HS-5 (cell line): ENCODE measurements around the gene AICDA.
"Not testable (repeated sequence)": the region's sequence is repeated elsewhere in the genome, so short reads cannot be mapped to it uniquely, and the experiment has no call there.

Experiments used
- DNase-seq: peaks from one replicate; pipeline ENCODE4 v3.0.0-alpha.2; 2012; ENCODE audit warnings: low read depth

Gene AICDA

GRCh38 chr12:8612629-8613028, at the start of gene AICDA:
Gene AICDA, minus strand, starts transcription at chr12:8612859. Its CDS starts 92 bp downstream, at chr12:8612767.
- DNase-seq = no peak

DNA sequence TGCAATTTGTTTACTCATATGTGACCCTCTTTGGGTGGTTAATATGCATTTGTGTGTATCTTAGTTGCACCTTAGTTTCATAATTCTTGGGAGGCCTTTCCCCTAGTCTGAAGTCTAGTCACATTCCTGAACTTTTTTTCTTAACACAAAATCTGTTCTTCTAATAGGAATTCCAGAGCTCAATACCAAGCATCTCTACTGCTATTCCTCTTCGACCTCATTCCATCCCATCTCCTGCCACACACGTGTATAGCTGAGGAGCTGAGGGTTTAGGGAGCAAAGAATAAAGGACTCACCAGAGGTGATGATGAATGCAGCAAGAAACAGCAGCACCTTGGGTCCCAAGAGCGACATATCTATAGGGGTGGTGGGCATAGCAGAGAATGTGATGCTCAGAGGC, 49.1 kb upstream of the AICDA start:
- no peak for DNase-seq

DNA sequence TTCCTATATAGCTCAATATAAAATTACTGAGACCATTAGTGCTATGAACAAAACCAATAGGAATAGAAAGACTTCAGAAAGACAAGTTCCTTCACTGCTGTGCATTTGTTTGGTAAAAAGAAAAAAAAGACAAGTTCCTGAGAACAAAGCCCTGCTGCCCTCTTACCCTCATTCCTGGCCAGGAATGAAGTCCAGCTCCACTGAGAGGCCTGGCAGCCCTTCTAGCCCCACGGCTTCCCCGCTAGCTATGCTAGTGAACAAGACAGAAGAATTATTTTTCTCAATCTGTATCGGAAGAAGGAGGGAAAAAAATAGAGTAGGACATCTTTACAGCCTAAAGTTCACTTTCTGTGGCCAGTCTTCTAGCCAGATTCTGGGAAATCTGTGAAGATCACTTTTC, 48.4 kb upstream of the AICDA start:
- DNase-seq = no peak

- peak; percentile 86 for DNase-seq
Measured at GRCh38 chr12:8658346-8658745, 45.7 kb upstream of the AICDA start.

- DNase-seq = no peak
Measured at GRCh38 chr12:8655421-8655820, 42.8 kb upstream of the AICDA start.

DNA sequence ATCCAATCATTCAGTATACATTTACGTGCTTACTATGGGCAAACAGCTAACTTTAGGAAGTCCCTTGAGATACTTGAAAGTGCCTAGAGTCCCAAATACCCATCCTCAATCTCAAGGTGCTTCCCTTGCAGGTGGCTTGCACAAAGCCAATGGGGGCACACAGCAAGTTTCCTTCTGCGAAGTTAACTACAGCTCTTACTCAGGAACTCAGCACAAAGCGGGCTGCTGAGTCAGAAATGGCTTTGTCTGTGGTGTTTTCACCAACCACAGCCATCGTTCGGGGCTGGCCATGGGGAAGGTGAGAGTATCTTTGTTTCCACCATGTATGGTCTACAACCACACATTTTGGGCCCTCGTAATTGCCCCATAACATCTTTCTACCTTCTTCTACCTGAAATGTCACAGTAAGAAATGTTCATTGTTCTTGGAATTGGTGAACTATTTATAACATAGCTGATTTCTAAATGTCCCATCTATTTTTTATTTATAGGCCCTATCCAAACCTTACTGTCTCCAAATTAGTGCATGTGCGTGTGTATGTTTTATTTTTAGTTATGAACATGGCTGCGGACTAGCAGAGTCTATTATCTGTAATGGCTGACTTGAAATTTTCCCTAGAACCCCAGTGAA, 36.0 kb upstream of the AICDA start:
- no peak for DNase-seq

GRCh38 chr12:8647968-8648367, 35.3 kb upstream of the AICDA start:
- DNase-seq = no peak

DNA sequence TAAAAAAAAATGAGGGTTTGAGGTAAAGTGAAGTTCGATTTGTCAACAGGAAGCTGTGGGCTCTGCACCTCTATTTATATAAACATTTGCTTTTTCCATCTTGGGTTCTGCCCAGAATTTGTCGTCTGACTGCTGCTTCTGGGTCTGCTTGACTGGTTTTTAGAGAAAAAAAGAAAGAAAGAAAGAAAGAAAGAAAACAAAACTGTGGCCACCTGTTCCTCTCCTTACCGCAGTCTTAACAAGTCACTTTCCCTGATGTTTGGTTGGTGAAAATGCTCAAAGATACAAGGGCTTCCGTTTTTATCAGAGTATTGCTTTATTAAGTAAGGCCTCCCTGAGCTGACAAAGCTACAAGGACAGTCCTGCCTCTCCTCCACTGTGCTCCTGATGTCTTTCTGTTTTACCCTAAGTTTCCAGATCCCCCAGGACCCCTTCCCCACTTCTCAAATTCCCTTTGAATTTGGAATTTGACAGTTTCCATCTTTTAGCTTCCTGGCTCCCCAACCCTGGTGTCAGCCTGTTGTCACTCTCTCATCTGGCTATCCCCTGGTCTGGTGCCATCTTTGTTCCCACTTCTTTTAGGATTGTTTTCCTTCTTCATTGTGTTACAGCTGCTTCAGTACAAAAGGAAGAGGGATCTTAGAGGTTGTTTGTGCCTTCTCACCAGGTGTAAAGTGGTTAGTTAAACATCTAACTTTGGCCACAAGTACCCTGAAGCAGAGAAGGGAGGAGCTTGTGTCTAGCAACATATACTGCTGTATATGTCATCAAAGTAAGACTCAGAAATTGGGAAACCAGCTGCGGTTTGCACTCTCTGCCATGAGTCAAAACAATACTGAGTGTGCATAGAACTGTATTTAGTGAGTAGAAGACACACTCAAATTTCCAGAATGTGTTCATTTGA, 31.9 kb upstream of the AICDA start:
- no peak for DNase-seq

DNA sequence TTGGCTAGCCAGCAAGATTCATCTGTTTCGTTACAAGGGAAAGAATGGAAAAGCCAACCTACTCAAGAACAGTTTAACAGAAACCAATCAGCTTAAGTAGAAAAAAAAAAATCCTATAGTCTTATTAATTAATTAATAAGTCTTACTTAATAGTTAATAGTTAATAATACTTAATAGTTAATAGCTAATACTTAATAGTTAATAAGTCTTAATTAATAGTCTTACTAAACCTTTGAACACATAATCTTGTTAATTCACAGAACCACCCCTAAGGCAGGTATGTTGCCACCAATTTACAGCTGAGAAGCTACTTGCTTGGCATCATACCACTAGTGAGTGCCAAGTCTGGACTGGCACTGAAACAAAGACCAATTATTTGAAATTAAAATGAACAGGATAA, 30.1 kb upstream of the AICDA start:
- no peak for DNase-seq

GRCh38 chr12:8639936-8640335, 27.3 kb upstream of the AICDA start:
- DNase-seq = no peak

GRCh38 chr12:8638951-8639350, 26.3 kb upstream of the AICDA start:
- no peak for DNase-seq

DNA sequence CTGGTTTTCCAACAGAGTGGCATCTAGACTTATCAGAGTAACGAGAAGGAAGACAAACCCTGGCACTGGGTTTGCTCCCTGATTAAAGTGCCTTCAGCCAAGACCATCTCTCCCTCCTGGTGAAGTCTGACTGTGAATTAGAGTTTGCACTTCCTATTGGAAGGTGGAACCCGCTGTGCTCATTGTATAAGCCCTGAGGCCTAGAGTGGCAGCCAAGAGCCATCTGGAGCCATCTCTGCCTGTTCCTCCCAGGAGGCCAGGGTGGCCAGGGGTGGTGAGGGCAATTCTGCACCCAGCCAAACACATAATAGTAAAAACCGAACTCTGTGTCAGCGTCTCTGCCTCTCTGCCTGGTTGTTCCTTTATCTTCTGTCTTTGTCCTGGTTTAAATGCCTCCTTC, 25.0 kb upstream of the AICDA start:
- no peak for DNase-seq

GRCh38 chr12:8637244-8637643, 24.6 kb upstream of the AICDA start:
- DNase-seq = no peak

- no peak for DNase-seq
Measured at GRCh38 chr12:8636581-8636980, 23.9 kb upstream of the AICDA start.

DNA sequence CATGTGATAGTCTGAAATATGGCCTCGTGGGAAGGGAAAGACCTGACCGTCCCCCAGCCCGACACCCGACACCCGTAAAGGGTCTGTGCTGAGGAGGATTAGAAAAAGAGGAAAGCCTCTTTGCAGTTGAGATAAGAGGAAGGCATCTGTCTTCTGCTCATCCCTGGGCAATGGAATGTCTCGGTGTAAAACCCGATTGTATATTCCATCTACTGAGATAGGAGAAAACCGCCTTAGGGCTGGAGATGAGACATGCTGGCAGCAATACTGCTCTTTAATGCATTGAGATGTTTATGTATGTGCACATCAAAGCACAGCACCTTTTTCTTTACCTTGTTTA, 23.3 kb upstream of the AICDA start:
- DNase-seq = not testable (repeated sequence)

- DNase-seq = not testable (repeated sequence)
Measured at GRCh38 chr12:8635342-8636006, 22.8 kb upstream of the AICDA start.

DNA sequence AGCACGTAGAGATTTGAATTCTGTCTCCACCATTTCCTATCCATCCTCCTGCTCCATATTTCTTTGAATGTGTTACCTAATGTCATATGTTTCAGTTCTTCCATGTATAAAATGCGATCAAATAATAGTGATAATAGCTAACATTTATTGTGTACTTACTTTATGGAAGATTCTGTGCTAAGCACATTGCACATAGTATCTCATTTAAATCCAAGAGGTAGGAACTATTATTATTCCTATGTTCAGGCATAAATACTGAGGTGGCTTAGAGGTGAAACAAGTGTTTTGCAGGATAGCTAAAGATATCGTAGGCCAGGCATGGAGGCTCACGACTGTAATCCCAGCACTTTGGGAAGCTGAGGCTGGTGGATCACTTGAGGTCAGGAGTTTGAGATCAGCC, 17.5 kb upstream of the AICDA start:
- no peak for DNase-seq

GRCh38 chr12:8629486-8630033, 16.9 kb upstream of the AICDA start:
- DNase-seq = no peak

- no peak for DNase-seq
Measured at GRCh38 chr12:8628731-8629130, 16.1 kb upstream of the AICDA start.

DNA sequence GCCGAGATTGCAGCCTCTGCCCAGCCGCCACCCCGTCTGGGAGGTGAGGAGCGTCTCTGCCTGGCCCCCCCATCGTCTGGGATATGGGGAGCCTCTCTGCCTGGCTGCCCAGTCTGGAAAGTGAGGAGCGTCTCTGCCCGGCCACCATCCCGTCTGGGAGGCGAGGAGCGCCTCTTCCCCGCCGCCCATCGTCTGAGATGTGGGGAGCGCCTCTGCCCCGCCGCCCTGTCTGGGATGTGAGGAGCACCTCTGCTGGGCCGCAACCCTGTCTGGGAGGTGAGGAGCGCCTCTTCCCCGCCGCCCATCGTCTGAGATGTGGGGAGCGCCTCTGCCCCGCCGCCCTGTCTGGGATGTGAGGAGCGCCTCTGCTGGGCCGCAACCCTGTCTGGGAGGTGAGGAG, 12.1 kb upstream of the AICDA start:
- DNase-seq = not testable (repeated sequence)

DNA sequence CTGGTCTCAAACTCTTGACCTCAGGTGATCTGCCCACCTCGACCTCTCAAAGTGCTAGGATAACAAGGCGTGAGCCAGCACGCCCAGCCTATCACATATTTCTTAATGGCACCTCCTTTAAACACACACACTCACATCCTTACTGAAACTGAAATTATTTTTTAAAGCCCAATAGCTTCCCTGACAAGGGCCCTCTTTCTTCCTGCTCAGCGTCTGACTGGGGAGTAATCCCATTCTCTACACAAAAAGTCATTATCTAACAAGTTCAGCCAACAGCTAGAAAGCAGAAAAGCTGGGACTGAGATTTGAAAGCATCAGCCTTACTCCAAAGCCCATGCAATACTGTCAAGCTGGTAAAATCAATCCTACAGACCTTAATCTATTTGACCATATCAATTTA, 10.0 kb upstream of the AICDA start:
- DNase-seq = no peak

DNA sequence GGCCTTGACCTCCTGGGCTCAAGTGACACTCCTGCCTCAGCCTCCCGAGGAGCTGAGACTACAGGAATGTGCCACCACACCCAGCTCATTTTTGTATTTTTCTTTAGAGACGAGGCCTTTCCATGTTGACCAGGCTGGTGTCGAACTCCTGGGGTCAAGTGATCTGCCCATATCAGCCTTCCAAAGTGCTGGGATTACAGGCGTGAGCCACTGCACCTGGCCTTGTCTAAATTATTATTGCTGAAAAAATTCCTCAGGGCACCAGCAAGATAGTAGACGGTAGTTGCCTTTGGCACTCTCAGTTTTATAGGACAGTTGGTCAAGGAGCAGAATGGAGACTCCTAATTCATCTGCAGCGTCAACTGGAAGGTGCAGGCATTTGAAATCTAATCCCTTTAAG, 2.5 kb upstream of the AICDA start:
- DNase-seq = no peak

GRCh38 chr12:8613881-8614280, 1.2 kb upstream of the AICDA start:
- not testable (repeated sequence) for DNase-seq
